G401 (cell line): ENCODE results near the gene RHOBTB3. TPM values are rescaled to one million over a fixed set of nuclear protein-coding genes. Genes with fewer than 3 reads are reported as not detected.
A peak's percentile ranks its signal among the peaks of the same experiment; 100 is the strongest.
"Not testable (repeated sequence)": the region's sequence is repeated elsewhere in the genome, so short reads cannot be mapped to it uniquely, and the experiment has no call there.

Experiments
- DNase-seq: peaks from one replicate; pipeline ENCODE4 v3.0.0-alpha.2; 2015; ENCODE audit warnings: low spot score
- in situ Hi-C: cut with HindIII; loops from 2 replicates; pipeline ENCODE4 v1.10.0; 2016; ENCODE audit warnings: low sequenced_read_pairs, mixed read lengths
- total RNA-seq: library from RNA; depleted of rRNA; stranded (reverse); fragments of >200 nt; shearing (Covaris generic); gene quantifications from 2 replicates; pipeline ENCODE4 v1.2.3, GENCODE V29; 2014; rRNA removed

Gene RHOBTB3, protein sequence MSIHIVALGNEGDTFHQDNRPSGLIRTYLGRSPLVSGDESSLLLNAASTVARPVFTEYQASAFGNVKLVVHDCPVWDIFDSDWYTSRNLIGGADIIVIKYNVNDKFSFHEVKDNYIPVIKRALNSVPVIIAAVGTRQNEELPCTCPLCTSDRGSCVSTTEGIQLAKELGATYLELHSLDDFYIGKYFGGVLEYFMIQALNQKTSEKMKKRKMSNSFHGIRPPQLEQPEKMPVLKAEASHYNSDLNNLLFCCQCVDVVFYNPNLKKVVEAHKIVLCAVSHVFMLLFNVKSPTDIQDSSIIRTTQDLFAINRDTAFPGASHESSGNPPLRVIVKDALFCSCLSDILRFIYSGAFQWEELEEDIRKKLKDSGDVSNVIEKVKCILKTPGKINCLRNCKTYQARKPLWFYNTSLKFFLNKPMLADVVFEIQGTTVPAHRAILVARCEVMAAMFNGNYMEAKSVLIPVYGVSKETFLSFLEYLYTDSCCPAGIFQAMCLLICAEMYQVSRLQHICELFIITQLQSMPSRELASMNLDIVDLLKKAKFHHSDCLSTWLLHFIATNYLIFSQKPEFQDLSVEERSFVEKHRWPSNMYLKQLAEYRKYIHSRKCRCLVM
- total RNA-seq, result 0.54 and 2.6 TPM in 2 replicates

DNA sequence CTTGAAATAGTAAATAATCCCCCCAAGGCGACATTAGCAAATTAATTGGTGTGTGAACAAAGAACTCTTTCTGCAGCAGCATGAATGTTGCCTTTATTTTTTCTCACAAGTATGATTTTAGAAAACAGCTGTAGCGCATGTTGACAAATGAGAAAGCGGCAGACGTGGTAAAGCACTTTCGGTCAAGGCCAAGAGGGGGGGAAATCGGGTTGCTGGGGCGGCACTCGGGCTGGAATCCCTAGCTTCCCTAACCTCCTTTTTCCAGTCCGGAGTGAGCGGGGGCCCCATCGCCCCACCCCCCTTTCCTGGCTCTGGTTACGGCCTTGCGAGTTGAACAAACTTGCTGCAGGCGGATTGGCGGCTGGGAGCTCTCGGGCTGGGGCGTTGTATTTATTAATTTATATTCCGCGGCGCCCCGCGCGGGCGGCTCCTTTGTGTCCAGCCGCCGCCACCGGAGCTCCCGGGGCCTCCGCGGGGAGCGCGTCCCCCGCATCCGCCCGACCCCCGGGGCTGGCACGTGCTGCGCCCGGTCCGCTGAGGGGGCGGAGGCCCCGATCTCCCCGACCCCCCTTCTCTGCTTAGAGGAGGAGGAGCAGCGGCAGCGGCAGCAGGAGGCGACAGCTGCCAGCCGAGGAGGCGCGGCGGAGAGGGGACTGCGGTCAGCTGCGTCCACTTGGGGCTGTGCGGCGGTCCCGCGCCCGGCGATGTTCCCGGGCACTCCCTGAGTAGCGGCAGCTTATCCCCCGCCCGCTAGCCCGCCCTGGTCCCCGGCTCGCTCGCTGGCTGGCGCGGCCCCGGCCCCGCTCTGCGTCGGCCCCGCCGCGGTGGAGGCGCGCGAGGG, at the start of gene RHOBTB3:
Gene RHOBTB3 (plus strand): TSS at position 607 of the 841 bp plus-strand sequence. CDS start 347 bp downstream, outside the sequence.
- in situ Hi-C loops, result no loop called here
- DNase-seq, result peak; percentile 69

GRCh38 chr5:95682891-95683290, 48.2 kb upstream of the RHOBTB3 start, which contains the start of gene SPATA9:
Gene SPATA9, minus strand, starts transcription at chr5:95682991. Its CDS starts 137 bp downstream, at chr5:95682854.
- no peak for DNase-seq
- in situ Hi-C loops, result no loop called here

DNA sequence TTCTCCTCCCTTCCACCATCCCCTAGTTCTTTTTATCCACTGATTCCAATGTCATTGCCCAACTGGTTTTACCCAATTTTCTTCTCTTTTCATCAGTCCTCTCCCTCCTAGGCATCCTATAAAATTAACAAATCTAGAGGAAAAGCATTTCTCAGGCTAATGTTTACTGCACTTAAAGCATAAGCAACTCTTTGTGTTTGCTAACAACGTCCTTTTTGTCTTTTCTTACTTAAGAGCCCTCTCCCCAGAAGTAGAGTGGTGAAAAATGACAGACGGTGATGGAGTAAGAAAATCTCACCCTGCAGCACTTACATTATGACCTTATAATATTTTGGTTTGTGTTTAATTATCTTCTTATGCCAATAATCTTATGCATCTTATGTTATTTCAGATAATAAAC, 46.8 kb upstream of the RHOBTB3 start:
- in situ Hi-C loops, result no loop called here
- DNase-seq, result no peak

DNA sequence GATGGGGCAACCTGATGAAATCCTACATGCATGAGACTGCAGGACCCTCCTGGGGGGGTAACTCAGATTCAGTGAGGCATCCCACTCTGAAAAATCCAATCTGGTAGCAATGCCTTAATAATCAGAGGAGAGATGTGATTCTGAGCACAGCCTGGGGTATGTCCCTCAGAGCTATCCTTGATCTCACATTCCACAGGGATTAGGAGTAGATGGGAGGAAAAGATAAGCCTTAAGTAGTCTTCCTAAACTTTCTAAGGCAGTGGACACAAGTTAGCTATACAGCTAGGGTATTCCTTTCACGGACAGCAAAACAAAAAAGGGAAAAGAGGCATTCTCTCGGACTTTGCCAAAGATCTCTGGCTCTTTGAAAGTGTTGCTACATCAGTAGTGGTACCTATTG, 44.5 kb upstream of the RHOBTB3 start:
- in situ Hi-C loops, result no loop called here
- no peak for DNase-seq

GRCh38 chr5:95689680-95690079, 41.5 kb upstream of the RHOBTB3 start:
- in situ Hi-C loops, result no loop called here
- no peak for DNase-seq

DNA sequence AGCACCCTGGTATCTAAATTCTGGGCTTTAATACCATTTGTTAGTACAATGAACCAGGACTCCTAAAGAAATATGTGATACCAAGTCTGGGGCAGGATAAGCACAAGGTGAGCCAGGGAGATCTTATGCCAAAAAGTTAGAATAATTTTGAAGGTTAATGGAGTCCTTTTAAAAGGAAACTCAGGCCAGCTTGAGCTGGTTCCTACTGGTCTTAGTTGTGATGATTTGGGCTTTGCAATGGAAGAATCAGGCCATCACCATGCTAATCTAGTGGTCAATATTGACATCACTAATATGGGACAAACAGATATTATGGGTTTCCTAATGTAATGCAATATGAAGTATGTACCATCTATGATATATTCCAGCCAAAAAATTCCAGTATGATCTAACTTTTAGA, 40.8 kb upstream of the RHOBTB3 start:
- in situ Hi-C loops, result no loop called here
- DNase-seq, result no peak

- DNase-seq, result no peak
- in situ Hi-C loops, result no loop called here
Measured at GRCh38 chr5:95697781-95698681, 33.1 kb upstream of the RHOBTB3 start.

GRCh38 chr5:95699337-95699736, 31.8 kb upstream of the RHOBTB3 start:
- in situ Hi-C loops, result no loop called here

DNA sequence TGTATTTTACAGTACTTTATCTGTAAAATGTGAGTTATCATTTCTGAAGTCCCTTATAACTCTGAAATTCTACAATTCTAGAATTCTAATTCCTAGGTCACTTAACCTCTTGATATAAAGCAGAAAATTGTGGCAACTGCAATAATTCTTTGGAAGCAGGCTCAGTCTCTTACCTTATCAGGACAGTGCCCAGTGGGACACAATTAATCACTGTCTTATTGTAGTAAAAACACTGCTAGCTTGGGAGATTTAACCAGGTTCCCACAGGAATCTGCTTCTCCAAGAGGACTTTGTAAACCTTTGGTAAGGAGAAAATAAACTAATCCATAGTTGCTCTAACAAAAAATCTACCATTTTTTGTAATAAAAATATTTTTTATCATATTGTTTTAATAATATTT, 30.1 kb upstream of the RHOBTB3 start:
- DNase-seq, result no peak
- in situ Hi-C loops, result no loop called here

More at GRCh38 chr5:95699337-95699736, 31.8 kb upstream of the RHOBTB3 start:
- no peak for DNase-seq

- in situ Hi-C loops, result no loop called here
- no peak for DNase-seq
Measured at GRCh38 chr5:95704150-95704549, 27.0 kb upstream of the RHOBTB3 start.

GRCh38 chr5:95706196-95706595, 24.9 kb upstream of the RHOBTB3 start:
- DNase-seq, in situ Hi-C loops: not testable (repeated sequence)

- in situ Hi-C loops, result no loop called here
- no peak for DNase-seq
Measured at GRCh38 chr5:95707055-95707454, 24.1 kb upstream of the RHOBTB3 start.

DNA sequence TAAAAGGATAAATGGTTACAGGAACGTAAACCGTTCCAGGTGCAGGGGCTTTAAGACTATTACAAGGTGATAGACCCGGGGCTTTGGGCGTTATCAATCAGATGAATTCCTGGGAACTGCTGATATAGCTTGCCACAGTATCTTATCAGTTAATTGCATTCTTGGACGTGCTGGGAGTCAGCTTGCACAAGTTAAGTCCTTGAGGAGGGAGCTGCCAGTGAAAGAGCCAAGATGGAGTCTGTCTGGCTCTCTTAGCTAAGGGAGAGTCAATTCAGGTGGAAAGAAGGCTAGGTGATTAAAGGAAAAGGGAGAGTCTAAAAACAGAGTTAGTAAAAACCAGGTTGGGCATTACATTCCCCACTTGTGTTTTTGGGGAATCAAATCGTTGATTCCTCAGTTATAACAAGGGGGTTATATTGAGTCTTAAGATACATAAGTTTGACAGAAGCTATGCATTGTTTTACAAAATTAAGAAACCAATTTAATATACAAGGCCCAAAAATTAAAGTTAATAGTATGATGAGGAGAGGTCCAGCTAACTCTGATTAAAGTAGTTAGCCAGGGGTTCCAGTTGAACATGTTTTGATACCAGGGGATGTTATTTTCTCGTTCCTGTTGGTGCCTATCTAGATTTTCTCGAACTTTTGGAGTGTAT, 23.5 kb upstream of the RHOBTB3 start:
- in situ Hi-C loops, DNase-seq: not testable (repeated sequence)

DNA sequence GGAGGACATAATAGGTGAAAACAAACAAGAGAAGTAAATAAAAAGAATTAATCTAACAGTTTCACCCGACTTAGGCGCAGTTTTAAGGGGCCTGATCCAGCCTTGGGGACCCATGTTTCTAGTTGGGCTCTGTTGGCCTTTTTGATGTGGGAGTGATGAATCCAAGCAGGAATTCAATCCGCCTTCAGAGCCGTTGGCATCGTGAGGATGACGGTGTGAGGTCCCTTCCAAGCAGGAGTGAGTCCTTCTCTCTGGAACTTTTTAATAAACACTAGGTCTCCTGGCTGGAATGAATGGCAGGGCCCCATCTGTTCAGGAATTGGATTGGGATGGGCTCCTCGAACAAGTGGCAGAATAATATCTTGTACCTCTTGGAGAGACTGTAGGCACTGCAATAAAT, 22.3 kb upstream of the RHOBTB3 start:
- no peak for DNase-seq
- in situ Hi-C loops, result no loop called here

GRCh38 chr5:95709967-95710650, 21.0 kb upstream of the RHOBTB3 start:
- in situ Hi-C loops, result no loop called here
- DNase-seq, result peak; percentile 16

DNA sequence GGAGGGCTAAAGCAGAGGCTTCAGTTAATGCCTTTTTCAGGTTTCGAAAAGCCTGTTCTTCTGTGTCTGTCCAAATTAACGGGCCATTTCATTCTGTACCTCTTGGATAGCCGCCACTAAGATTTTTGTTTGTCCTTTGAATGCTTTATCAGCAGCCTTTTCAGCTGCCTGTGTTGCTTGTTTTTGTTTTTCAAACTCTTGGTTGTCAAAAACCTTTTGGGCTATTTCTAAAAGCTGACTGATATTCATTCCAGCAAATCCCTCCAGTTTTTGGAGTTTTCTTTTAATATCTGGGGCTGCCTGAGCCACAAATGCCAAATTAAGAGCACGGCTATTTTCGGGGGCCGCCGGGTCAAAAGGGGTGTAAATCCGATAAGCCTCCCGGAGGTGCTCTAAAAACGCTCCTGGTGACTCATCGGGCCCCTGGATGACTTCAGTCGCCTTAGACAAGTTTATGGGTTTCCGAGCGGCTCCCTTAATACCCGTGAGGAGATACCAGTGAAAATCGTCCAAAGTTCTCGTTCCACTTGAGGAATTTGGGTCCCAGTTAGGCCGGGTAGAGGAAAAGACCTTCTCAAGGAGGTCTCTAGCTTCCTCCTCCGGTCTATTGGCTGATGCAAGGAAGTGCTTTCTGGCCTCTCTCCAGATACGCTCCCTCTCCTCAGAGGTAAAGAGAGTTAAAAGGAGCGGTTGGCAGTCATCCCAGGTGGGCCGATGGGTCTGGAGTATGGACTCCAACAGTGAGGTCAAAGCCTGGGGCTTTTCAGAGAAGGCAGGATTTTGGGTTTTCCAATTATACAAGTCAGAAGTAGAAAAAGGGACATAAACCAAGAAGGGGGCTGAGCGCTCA, 20.3 kb upstream of the RHOBTB3 start:
- in situ Hi-C loops, DNase-seq: not testable (repeated sequence)
